HL-60/S4 treated with retinoic acid at 250 ng/mL for 4 days and 3 days (cell line): ENCODE results near the gene PCNT.

Experiments
- in situ Hi-C: fragments of 300-500 bp; cut with MboI; formaldehyde crosslinking; loops from 2 replicates; pipeline ENCODE4 v1.7.0; 2022; ENCODE audit warnings: low sequenced_read_pairs

PCNT gene

GRCh38 chr21:46377789-46378188 is 53.8 kb downstream of the PCNT start:
- in situ Hi-C loops: no loop called here

- in situ Hi-C loops: no loop called here
These were observed 55.1 kb downstream of the PCNT start for GRCh38 chr21:46379105-46379504.

GRCh38 chr21:46379691-46380090 is 55.7 kb downstream of the PCNT start:
- in situ Hi-C loops: no loop called here

- in situ Hi-C loops: no loop called here
These were observed 57.6 kb downstream of the PCNT start for GRCh38 chr21:46381541-46381940.

- in situ Hi-C loops: no loop called here
These were observed 60.6 kb downstream of the PCNT start for GRCh38 chr21:46384556-46384955.

GRCh38 chr21:46385846-46386733 is 62.1 kb downstream of the PCNT start:
- in situ Hi-C loops: no loop called here

GRCh38 chr21:46386734-46387088 is 62.8 kb downstream of the PCNT start:
- in situ Hi-C loops: no loop called here

- in situ Hi-C loops: no loop called here
These were observed 64.4 kb downstream of the PCNT start for GRCh38 chr21:46388206-46388880.

GRCh38 chr21:46388896-46389295 is 64.9 kb downstream of the PCNT start:
- in situ Hi-C loops: no loop called here

- in situ Hi-C loops: loop anchor here (10.0 kb wide), 1 partner anchor 56 kb away; no protein-coding TSS in a partner anchor
These were observed 66.9 kb downstream of the PCNT start for GRCh38 chr21:46390603-46391545.

GRCh38 chr21:46391773-46392172 is 67.8 kb downstream of the PCNT start:
- in situ Hi-C loops: loop anchor here (10.0 kb wide), 1 partner anchor 57 kb away; no protein-coding TSS in a partner anchor

- in situ Hi-C loops: loop anchor here (10.0 kb wide), 1 partner anchor 58 kb away; no protein-coding TSS in a partner anchor
These were observed 69.0 kb downstream of the PCNT start for GRCh38 chr21:46392921-46393320.

GRCh38 chr21:46393451-46393940 is 69.5 kb downstream of the PCNT start:
- in situ Hi-C loops: loop anchor here (10.0 kb wide), 1 partner anchor 59 kb away; no protein-coding TSS in a partner anchor

GRCh38 chr21:46393941-46394594 is 70.1 kb downstream of the PCNT start:
- in situ Hi-C loops: loop anchor here (10.0 kb wide), 1 partner anchor 59 kb away; no protein-coding TSS in a partner anchor

- in situ Hi-C loops: loop anchor here (10.0 kb wide), 1 partner anchor 60 kb away; no protein-coding TSS in a partner anchor
These were observed 70.7 kb downstream of the PCNT start for GRCh38 chr21:46394595-46395104.

GRCh38 chr21:46397211-46397905 is 73.4 kb downstream of the PCNT start:
- in situ Hi-C loops: loop anchor here (10.0 kb wide), 1 partner anchor 63 kb away; no protein-coding TSS in a partner anchor

GRCh38 chr21:46397993-46398392 is 74.0 kb downstream of the PCNT start:
- in situ Hi-C loops: loop anchor here (10.0 kb wide), 1 partner anchor 63 kb away; no protein-coding TSS in a partner anchor

- in situ Hi-C loops: loop anchor here (10.0 kb wide), 1 partner anchor 64 kb away; no protein-coding TSS in a partner anchor
These were observed 75.2 kb downstream of the PCNT start for GRCh38 chr21:46399129-46399528.

GRCh38 chr21:46399686-46400085 is 75.7 kb downstream of the PCNT start:
- in situ Hi-C loops: loop anchor here (10.0 kb wide), 1 partner anchor 65 kb away; no protein-coding TSS in a partner anchor
